ENCODE results near the gene TINAGL1.

GRCh38 chr1:31551208-31551607 lies 25.1 kb upstream of the TINAGL1 start:
- TF ChIP-seq EP300 (IDR thresholded peaks at IDR 0.05) (no peak), CTCF (IDR thresholded peaks at IDR 0.05) (no peak), POLR2A (IDR thresholded peaks at IDR 0.05; ENCODE audit: low read depth) (no peak)

Measured in esophagus muscularis mucosa (tissue), 4 donors.